Ovary (tissue), 9 donors: Measurements from ENCODE around the gene SH3RF3. TPM values are rescaled to one million over a fixed set of nuclear protein-coding genes. Genes with fewer than 3 reads are reported as not detected.

ENCODE experiments used
- DNase-seq, 5 donors: peaks; one replicate each; pipeline ENCODE4 v3.0.0-alpha.2; 2019 to 2020
- H3K27ac ChIP-seq, 2 donors: fragments of 200-600 bp; one replicate each; pipeline versions ENCODE4 v1.5.1 to v1.8.0; 2019 to 2022
- H3K27me3 ChIP-seq: fragments of 200-600 bp; one replicate; pipeline ENCODE4 v1.8.0; 2022
- H3K36me3 ChIP-seq: fragments of 200-600 bp; sonication (generic); one replicate; pipeline ENCODE4 v1.5.1; 2019
- H3K4me1 ChIP-seq: one replicate; pipeline ENCODE4 v1.8.1; 2013; ENCODE audit warnings: mild to moderate bottlenecking, moderate library complexity; ENCODE audit not compliant: insufficient read depth
- H3K4me3 ChIP-seq: fragments of 200-600 bp; sonication (generic); one replicate; pipeline ENCODE4 v1.5.1; 2017
- H3K9me3 ChIP-seq, 2 donors: fragments of 200-600 bp in 1 of 2; sonication (generic) in 1 of 2; one replicate each; pipeline versions ENCODE4 v1.5.1 to v1.8.1; 2013 to 2019; ENCODE audit warnings: mild to moderate bottlenecking in 1 of 2, moderate library complexity in 1 of 2
- CTCF ChIP-seq, 3 donors: fragments of 450-650 bp in 2 of 3; fragments of 200-600 bp in 1 of 3; IDR thresholded peaks; one replicate each; pipeline versions ENCODE4 v1.5.1 to v1.8.0; 2016 to 2022; ENCODE audit warnings: antibody characterized with exemption in 3 of 3, mild to moderate bottlenecking in 1 of 3
- EP300 ChIP-seq: sonication (generic); formaldehyde crosslinking; IDR thresholded peaks from one replicate; pipeline ENCODE4 v1.6.1; 2017; ENCODE audit warnings: antibody characterized with exemption
- POLR2A ChIP-seq: fragments of 450-650 bp; IDR thresholded peaks from one replicate; pipeline ENCODE4 v1.6.1; 2017; ENCODE audit warnings: antibody characterized with exemption, mild to moderate bottlenecking, moderate library complexity
- WGBS, 3 donors: extraction: QIAGEN DNeasy Blood & Tissue Kit in 1 of 3; methylation state at CpG; one replicate each; pipeline versions ENCODE4 v1.1.5 to v1.1.7; 2013 to 2017; 5-methylcytosine and 5-hydroxymethylcytosine counted together
- intact Hi-C, 4 donors: fragments of 100-400 bp; cut with DNase I; formaldehyde crosslinking; loops; one replicate each; pipeline versions ENCODE4 v1.11.0 to v1.15.1; 2022 to 2023
- polyA plus RNA-seq, 2 donors: library from polyadenylated mRNA; stranded (reverse); fragments of 200-250 nt in 1 of 2; fragments of 350-450 nt in 1 of 2; fragmentation: Illumina TruSeq in 1 of 2; extraction: RNeasy Lipid Tissue Mini Kit (QIAGEN cat#74804) in 1 of 2; gene quantifications; one replicate each; pipeline ENCODE4 v1.2.3, GENCODE V29; 2013 to 2014
- total RNA-seq, 7 donors: library from RNA; depleted of rRNA in 2 of 7; stranded (reverse); fragments of >200 nt in 2 of 7; fragmentation: NEBNext Ultra II Directional in 3 of 7; extraction: Animal tissue kit (Norgen Biotek cat#: 25700) in 3 of 7; gene quantifications; one replicate each; pipeline versions ENCODE4 v1.1.0 to v1.2.4, GENCODE V29; 2016 to 2023
- donor health status: DM: no; HTN: no; CAD: no; lungs with moderate emphysema.
- donor health status: DM: no; HTN: no; CAD: no.
- donor health status: Bipolar disorder and iron deficiency.
- donor health status: DM: yes; HTN: yes; CAD: no.
- donor health status: DM: no; HTN: no; CAD: no.
- donor health status: DM: yes; HTN: yes; CAD: no.

Gene SH3RF3
- total and polyA plus RNA-seq, 9 donors: 2.7 to 10.1 (median 4.5) TPM

DNA sequence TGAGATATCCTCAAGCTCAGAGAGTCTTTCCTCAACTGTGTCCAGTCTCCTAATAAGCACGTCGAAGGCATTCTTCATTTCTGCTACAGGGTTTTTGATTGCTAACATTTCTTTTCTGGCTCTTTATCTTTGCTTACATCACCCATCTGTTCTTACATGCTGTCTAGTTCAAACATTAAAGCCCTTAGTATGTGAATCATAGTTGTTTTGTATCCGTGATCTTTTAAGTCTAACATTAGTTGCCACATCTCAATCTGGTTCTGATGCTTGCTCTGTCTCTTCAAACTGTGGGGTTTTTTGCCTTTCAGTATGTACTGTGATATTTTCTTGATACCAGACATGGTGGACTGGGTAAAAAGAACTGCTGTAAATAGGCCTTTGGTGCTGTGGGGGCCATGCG is 235.2 kb downstream of the SH3RF3 start:
- no peak for DNase-seq
- WGBS, 3 donors: 94 to 96% (median 95%) methylated on average over 4 of the region's 4 CpGs
- intact Hi-C loops: no loop called here
- no peaks in the 10 kb centered on the region for H3K27me3 ChIP-seq
- no peak overlapping the region for H3K27ac ChIP-seq
- H3K4me3 ChIP-seq: no peak overlapping the region
- H3K36me3 ChIP-seq: no peaks in the 10 kb centered on the region
- TF ChIP-seq CTCF (IDR thresholded peaks at IDR 0.05): no peak
- TF ChIP-seq POLR2A: no peak
- TF ChIP-seq EP300: no peak
- peaks cover 1% of the 10 kb centered on the region for H3K4me1 ChIP-seq
- peaks cover 0 to 3% of the 10 kb centered on the region in 2 donors for H3K9me3 ChIP-seq

DNA sequence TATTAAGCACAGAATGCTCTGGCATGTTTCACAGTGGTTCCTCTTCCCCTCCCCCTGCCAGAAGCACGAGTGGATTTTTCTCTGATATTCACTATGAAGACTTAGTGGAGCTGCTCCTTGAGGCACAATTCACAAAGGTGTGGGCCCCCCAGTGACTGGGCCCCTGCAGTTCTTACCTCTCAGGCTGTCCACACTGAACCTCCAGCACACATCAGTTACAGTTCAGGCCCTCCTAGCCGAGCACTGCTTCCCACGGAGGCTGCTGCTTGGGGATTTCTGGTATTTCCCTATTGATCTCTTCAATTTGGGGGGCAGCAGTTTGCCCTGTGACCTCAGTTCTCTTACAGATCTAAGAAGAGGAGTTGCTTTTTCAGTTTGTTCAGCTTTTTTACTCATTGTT is 236.1 kb downstream of the SH3RF3 start:
- intact Hi-C loops: no loop called here

DNA sequence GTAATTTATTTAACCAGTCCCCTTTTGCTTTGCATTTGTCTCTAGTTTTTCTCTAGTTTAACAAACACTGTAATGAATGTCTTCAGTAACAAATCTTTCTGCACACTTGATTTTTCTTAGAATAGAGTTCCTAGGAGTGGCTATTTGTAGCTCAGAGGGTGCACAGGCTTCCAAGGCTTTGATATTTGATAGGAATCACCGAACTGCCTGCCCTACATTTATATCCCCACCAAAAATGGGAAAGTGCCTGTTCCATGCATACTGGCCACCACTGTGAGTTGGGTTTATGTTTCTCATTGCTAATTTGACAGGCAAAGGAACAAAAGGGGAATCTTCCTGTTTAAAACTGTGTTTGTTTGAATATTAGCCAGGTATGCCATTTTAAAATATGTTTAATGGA is 238.7 kb downstream of the SH3RF3 start:
- DNase-seq: no peak
- Histone ChIP-seq H3K36me3 (no peaks in the 10 kb centered on the region), H3K9me3 (no peaks in the 10 kb centered on the region), H3K4me3 (no peak overlapping the region), H3K4me1 (peaks cover 1% of the 10 kb centered on the region), H3K27me3 (no peaks in the 10 kb centered on the region), H3K27ac (no peak overlapping the region)
- no peak for TF ChIP-seq POLR2A
- no peak for TF ChIP-seq EP300
- TF ChIP-seq CTCF (IDR thresholded peaks at IDR 0.05): no peak
- WGBS, 3 donors: 15 to 19% (median 17%) methylated on average over 1 of the region's 1 CpG
- intact Hi-C loops: no loop called here

More for the DNA sequence above, 236.1 kb downstream of the SH3RF3 start:
- no peaks in the 10 kb centered on the region for H3K27me3 ChIP-seq
- no peak overlapping the region for H3K27ac ChIP-seq
- H3K4me1 ChIP-seq: peaks cover 1% of the 10 kb centered on the region
- no peak overlapping the region for H3K4me3 ChIP-seq
- no peaks in the 10 kb centered on the region for H3K9me3 ChIP-seq
- DNase-seq: peak in 2 of 5 donors; percentile 1 to 9
- WGBS, 3 donors: 62 to 80% (median 77%) methylated on average over 3 of the region's 3 CpGs
- no peak for TF ChIP-seq EP300
- H3K36me3 ChIP-seq: no peaks in the 10 kb centered on the region

- Histone ChIP-seq H3K27ac (no peak overlapping the region), H3K36me3 (no peaks in the 10 kb centered on the region), H3K27me3 (no peaks in the 10 kb centered on the region), H3K4me1 (peaks cover 1% of the 10 kb centered on the region), H3K9me3 (no peaks in the 10 kb centered on the region), H3K4me3 (no peak overlapping the region)
- 79 to 84% (median 82%) methylated on average over 10 of the region's 10 CpGs for WGBS, 3 donors
- intact Hi-C loops: no loop called here
- TF ChIP-seq CTCF (IDR thresholded peaks at IDR 0.05) (no peak), POLR2A (no peak), EP300 (no peak)
- DNase-seq: peak in 4 of 5 donors; percentile 2 to 19 (median 9)
Measured at GRCh38 chr2:109368798-109369197, 239.8 kb downstream of the SH3RF3 start.

- Histone ChIP-seq H3K27ac (no peak overlapping the region), H3K27me3 (no peaks in the 10 kb centered on the region), H3K4me3 (no peak overlapping the region), H3K9me3 (no peaks in the 10 kb centered on the region), H3K36me3 (no peaks in the 10 kb centered on the region), H3K4me1 (peaks cover 1% of the 10 kb centered on the region)
- TF ChIP-seq POLR2A (no peak), CTCF (IDR thresholded peaks at IDR 0.05) (no peak), EP300 (no peak)
- 93 to 98% (median 97%) methylated on average over 12 of the region's 12 CpGs for WGBS, 3 donors
- intact Hi-C loops: no loop called here
- DNase-seq: peak in 3 of 5 donors; percentile 4 to 17 (median 6)
Measured at GRCh38 chr2:109369671-109370191, 240.7 kb downstream of the SH3RF3 start.
